Activated CD4-positive, alpha-beta memory T cell treated with anti-CD3 and anti-CD28 coated beads, Interleukin-2, amount 10 ng/mL, durations not matched to agents 7 days and 5 days (primary cell): Measurements from ENCODE around the gene LZTS2. TPM values are rescaled to one million over a fixed set of nuclear protein-coding genes. Genes with fewer than 3 reads are reported as not detected.

Source experiments
- CTCF ChIA-PET: fragments of 350-600 bp; sonication (Branson Sonifier 250); formaldehyde crosslinking; loops from one replicate; lab custom pipeline; 2021; ENCODE audit warnings: antibody characterized with exemption, inconsistent platforms; lab: Charles Lee
- POLR2A ChIA-PET: fragments of 350-600 bp; sonication (Branson Sonifier 250); formaldehyde crosslinking; loops from one replicate; lab custom pipeline; 2021; ENCODE audit warnings: antibody characterized with exemption; lab: Charles Lee
- DNase-seq: peaks from one replicate; pipeline ENCODE4 v3.0.0-alpha.2; 2020
- H3K27ac Mint-ChIP-seq: one replicate; pipeline ENCODE4 v1.8.0; 2021; ENCODE audit warnings: mild to moderate bottlenecking, mixed read lengths
- H3K27me3 Mint-ChIP-seq: one replicate; pipeline ENCODE4 v1.8.0; 2021; ENCODE audit warnings: mixed read lengths
- H3K36me3 Mint-ChIP-seq: one replicate; pipeline ENCODE4 v1.8.0; 2021; ENCODE audit warnings: low read depth, mixed read lengths
- H3K4me1 Mint-ChIP-seq: one replicate; pipeline ENCODE4 v1.8.0; 2021; ENCODE audit warnings: mixed read lengths
- H3K4me3 Mint-ChIP-seq: one replicate; pipeline ENCODE4 v1.8.0; 2021; ENCODE audit warnings: mild to moderate bottlenecking, mixed read lengths
- H3K9me3 Mint-ChIP-seq: one replicate; pipeline ENCODE4 v1.8.0; 2021; ENCODE audit warnings: mixed read lengths
- total RNA-seq, 2 experiments: library from RNA; stranded (reverse); gene quantifications; one replicate each; pipeline ENCODE4 v1.2.3, GENCODE V29; 2021

The LZTS2 gene
- total RNA-seq, 2 experiments from 2014 or later = 17.3 to 18.5 TPM

DNA sequence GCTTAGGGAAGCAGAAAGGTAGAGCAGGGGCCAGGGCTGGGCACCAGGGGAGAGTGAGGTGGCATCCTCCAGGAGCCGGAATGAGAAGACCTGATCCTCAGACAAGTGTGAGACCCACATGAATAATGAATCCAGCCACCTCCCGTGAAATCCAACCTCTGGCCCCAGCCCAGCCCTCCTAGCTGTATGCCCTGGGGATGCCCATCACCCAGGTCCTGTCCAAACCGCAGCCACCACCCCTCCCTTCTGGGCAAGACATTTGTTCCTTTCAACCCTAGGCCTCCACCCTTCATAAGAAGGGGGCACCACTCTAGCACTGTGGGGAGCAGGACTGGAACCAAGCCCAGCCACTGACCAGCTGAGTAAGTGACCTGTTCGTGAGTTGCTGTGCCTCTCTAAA is 21.6 kb downstream of the LZTS2 start:
- Mint-ChIP-seq H3K4me1 (peaks cover 5% of the 10 kb centered on the region), H3K36me3 (no peaks in the 10 kb centered on the region), H3K4me3 (no peak overlapping the region), H3K27me3 (peaks cover 25% of the 10 kb centered on the region), H3K9me3 (no peaks in the 10 kb centered on the region), H3K27ac (no peak overlapping the region)
- DNase-seq = no peak
- CTCF ChIA-PET = interaction anchor here (1.7 kb wide), 1 partner anchor 23 kb away, joined by 4 read pairs; no protein-coding TSS in a partner anchor
- POLR2A ChIA-PET = no interaction called here

DNA sequence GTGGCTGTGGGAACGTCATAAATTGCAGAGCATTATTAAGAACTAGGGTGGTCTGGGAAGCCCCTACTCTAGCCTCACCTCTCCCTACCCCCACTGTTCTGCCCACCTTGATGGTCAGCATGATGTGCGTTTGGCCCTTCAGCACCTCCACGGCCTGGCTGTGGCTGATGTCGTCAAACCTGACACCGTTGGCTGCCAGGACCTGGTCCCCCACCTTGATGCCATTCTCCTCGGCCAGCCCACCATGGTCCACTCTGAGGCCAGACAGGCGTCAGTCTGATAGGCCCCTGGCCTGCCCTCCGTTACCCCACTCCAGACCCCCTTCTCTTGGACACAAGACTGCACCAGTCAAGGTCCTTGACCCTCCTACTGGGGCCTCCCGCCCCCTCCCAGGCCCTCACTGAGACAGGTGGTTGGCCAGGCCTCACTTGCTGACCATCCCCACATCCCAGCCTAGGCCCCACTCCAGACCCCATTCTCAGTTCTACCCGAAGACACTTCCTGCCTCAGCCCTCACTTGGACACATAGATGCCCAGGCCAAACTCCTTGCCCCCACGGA is 22.2 kb downstream of the LZTS2 start:
- peaks cover 5% of the 10 kb centered on the region for H3K4me1 Mint-ChIP-seq
- H3K4me3 Mint-ChIP-seq = no peak overlapping the region
- no peaks in the 10 kb centered on the region for H3K36me3 Mint-ChIP-seq
- no peak overlapping the region for H3K27ac Mint-ChIP-seq
- POLR2A ChIA-PET = no interaction called here
- DNase-seq = no peak
- H3K27me3 Mint-ChIP-seq = peaks cover 19% of the 10 kb centered on the region
- CTCF ChIA-PET = interaction anchor here (1.7 kb wide), 1 partner anchor 24 kb away, joined by 4 read pairs; no protein-coding TSS in a partner anchor
- no peaks in the 10 kb centered on the region for H3K9me3 Mint-ChIP-seq

DNA sequence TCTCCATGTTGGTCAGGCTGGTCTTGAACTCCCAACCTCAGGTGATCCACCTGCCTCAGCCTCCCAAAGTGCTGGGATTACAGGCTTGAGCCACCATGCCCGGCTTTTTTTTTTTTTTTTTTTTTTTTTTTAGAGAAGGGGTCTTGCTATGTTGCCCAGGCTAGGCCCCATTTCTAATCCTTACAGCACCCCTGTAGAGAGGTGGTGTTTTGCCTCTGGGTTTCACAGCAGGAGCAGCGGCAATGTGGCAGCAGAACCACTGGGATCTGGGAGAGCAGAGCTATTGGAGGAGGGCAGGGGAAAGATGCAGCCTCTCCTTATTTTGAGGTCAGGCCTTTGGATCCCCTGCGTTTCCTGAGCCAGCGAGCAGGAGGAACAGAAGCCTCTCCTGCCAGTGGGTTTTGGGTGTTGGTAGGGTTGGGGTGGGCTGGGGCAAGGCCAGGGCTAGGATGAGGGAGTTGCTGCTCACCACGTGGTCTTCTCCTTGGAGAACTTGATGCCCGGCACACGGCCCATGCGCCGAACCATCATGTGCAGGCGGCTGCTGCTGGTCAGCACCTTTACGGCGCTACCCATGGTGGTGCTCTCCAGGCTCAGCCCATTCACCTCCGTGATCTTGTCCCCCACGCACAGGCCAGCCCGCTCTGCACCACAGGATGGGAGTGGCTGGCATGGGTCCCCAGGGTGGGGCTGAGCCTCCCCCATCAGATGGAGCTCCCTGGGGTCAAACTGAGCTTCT is 23.5 kb downstream of the LZTS2 start:
- peaks cover 5% of the 10 kb centered on the region for H3K4me1 Mint-ChIP-seq
- POLR2A ChIA-PET = no interaction called here
- CTCF ChIA-PET = interaction anchor here (1.7 kb wide), 1 partner anchor 25 kb away, joined by 4 read pairs; no protein-coding TSS in a partner anchor
- no peak overlapping the region for H3K27ac Mint-ChIP-seq
- no peak for DNase-seq
- H3K9me3 Mint-ChIP-seq = no peaks in the 10 kb centered on the region
- no peak overlapping the region for H3K4me3 Mint-ChIP-seq
- H3K27me3 Mint-ChIP-seq = peaks cover 19% of the 10 kb centered on the region
- H3K36me3 Mint-ChIP-seq = no peaks in the 10 kb centered on the region

DNA sequence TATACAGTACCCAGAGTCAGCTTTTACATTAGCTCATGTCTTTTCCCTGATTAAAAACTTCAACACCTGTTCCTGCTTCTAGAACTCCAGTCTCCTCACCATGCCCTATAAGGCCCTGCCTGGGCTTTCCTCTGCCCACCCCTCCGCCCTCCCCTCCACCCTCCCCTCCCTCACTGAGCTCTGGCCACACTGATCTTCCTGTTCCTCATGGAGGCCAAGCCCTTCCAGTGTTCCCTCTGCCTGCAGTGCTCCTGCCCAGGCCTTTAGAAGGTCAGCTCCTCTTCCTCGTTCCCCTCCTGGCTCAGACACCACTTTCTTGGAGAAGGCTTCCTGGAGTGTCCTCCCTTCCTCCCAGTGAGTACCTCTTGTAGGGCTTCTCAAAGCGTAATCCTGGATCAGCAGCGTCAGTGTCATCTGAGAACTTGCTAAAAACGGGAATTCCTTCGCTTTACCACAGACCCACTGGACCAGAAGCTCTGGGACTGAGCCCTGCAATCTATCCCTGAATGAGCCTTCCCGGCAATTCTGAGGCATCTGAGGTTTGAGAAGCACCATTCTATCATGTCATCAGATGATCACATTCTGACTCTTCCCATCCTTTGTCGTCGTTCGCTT is 27.6 kb downstream of the LZTS2 start:
- DNase-seq = no peak
- H3K27ac Mint-ChIP-seq = no peak overlapping the region
- POLR2A ChIA-PET = interaction anchor here (2.2 kb wide), 1 partner anchor 16 kb away, joined by 7 read pairs; no protein-coding TSS in a partner anchor

DNA sequence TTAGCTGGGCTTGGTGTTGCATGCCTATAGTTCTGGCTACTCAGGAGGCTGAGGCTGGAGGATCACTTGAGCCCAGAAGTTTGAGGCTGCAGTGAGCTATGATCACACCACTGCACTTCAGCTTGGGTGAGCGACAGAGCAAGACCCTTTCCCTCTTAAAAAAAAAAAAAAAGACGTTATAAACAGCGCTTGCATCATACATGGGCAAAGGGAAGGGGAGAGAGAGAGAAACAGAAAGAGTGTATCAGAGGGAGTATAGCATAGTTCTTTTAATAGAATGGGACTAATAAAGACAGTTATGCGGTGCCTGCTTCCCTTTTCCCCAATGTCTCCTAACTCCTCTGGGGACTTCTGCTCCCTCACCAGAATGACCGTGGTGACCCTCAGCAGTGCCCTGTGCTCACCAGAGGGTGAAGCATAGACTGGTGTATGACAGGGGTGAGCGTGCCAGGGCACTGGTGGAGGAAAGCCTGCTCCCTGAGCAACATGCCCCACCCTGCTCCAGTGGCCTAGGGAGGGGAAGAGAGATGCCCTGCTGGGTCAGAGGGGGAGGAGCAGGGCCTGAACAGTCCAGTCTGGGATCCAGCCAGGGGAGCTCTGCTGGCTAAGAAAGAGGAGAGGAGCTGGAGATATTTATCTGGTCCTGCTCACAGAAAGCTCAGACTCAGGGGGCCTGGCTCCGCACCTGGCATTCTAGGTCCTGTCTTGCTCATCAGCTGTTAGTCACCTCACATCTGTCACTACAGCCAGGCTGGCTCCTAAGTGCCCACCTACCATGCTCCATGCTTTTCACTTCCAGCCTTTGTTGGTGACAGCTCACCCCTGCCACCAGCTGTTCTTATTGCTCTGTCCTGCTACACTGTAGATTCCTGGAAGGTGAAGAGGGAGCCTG is 29.1 kb downstream of the LZTS2 start:
- H3K4me1 Mint-ChIP-seq = peaks cover 20% of the 10 kb centered on the region
- H3K9me3 Mint-ChIP-seq = no peaks in the 10 kb centered on the region
- no peak for DNase-seq
- no peak overlapping the region for H3K27ac Mint-ChIP-seq
- ChIA-PET POLR2A (interaction anchor here (1.2 to 4.6 kb wide), 2 partner anchors 13 to 30 kb away, joined by 4 to 25 read pairs; partner anchors contain the start of gene LZTS2), CTCF (interaction anchor here (0.6 to 8.6 kb wide), 5 partner anchors 12 to 58 kb away, joined by 3 to 120 read pairs (median 4); no protein-coding TSS in a partner anchor)
- H3K27me3 Mint-ChIP-seq = peaks cover 14% of the 10 kb centered on the region
- peaks cover 8% of the 10 kb centered on the region for H3K36me3 Mint-ChIP-seq
- H3K4me3 Mint-ChIP-seq = no peak overlapping the region

More for the DNA sequence above, 27.6 kb downstream of the LZTS2 start:
- Mint-ChIP-seq H3K36me3 (peaks cover under 1% of the 10 kb centered on the region), H3K27me3 (peaks cover 14% of the 10 kb centered on the region), H3K4me3 (no peak overlapping the region), H3K4me1 (peaks cover 5% of the 10 kb centered on the region), H3K9me3 (no peaks in the 10 kb centered on the region)
- CTCF ChIA-PET = interaction anchor here (0.6 to 8.6 kb wide), 5 partner anchors 11 to 115 kb away, joined by 3 to 120 read pairs (median 3); no protein-coding TSS in a partner anchor

DNA sequence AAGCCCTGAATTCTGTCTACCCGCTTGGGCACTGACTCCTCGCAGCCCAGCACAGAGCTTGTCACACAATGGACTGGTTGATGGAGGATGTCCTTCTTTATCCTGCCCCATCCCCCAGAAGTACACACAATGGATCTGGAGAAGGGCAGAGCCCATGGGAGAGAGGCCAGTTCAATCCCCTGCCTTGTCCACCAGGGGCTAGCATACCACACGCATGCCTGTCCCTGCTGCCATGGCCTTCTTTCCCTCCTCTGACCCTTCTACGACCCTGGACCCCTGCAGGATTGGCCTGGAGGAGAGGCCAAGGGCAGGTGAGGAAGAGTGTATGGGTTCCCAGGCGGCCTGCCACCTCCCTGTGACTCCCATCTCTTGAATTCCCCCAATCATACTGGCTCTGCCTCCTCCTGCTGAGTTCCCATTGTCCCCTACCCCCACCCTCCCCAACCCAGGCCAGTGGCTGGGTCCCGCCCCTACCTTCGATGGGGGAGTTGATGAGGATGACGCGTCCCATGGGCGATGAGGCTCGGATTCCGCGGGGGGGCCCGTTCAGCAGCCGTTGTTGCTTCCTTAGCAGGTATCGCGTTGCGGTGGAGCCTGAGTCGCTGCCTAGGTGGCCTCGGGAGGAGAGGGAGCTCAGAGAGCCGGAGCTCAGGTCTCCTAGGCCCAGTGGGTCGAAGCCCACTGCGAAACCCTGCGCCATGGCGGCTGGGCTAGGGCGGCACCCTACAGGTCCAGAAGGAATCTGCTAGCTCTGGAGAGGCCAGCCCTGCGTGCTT is 30.1 kb downstream of the LZTS2 start:
- Mint-ChIP-seq H3K9me3 (no peaks in the 10 kb centered on the region), H3K36me3 (peaks cover 13% of the 10 kb centered on the region), H3K4me1 (peaks cover 26% of the 10 kb centered on the region), H3K27me3 (peaks cover 14% of the 10 kb centered on the region), H3K27ac (no peak overlapping the region), H3K4me3 (no peak overlapping the region)
- DNase-seq = no peak
- ChIA-PET POLR2A (interaction anchor here (1.2 to 4.6 kb wide), 5 partner anchors 10 to 31 kb away, joined by 4 to 36 read pairs (median 25); partner anchors contain the start of genes KAZALD1 and LZTS2), CTCF (interaction anchor here (0.7 to 8.6 kb wide), 8 partner anchors 12 to 37 kb away, joined by 3 to 120 read pairs (median 8); no protein-coding TSS in a partner anchor)

DNA sequence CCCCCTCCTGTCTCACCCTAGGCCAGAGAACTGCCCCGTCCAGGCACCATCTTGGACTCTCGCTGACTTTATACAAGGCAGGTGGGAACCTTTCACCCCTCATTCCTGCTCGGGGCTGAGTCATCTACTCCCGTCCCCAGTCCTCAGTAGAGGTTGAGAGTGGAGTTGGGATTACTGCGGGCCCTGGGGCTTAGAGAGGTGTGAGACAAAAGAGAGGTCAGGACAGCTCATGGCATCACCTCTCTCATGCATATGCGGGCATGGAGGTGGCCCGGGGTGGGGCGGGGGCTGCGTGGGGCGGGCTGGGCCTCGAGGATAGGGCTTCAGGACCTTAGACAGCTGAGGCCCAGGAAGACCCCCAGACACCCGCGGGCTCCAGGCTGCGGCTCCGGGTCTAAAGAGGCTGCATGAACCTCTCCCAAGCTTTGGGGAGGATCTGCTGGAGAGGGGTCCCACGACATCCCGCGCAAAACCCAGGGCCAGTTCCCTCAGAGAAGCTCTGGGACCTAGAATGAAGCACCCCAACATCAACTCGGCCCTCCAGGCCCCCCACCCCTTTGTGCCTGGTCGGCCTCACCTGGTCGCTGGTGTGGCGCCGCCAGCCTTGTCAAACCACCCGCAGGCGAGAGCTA is 31.0 kb downstream of the LZTS2 start:
- no peak for DNase-seq
- peaks cover 14% of the 10 kb centered on the region for H3K27me3 Mint-ChIP-seq
- CTCF ChIA-PET = interaction anchor here (1.0 to 8.6 kb wide), 15 partner anchors 11 to 131 kb away, joined by 3 to 120 read pairs (median 6); partner anchors contain the start of gene KAZALD1
- H3K4me1 Mint-ChIP-seq = peaks cover 27% of the 10 kb centered on the region
- peaks cover 18% of the 10 kb centered on the region for H3K36me3 Mint-ChIP-seq
- POLR2A ChIA-PET = interaction anchor here (0.6 to 4.6 kb wide), 14 partner anchors 9 to 665 kb away, joined by 3 to 36 read pairs (median 6); partner anchors contain the start of genes KAZALD1 and SLF2
- no peaks in the 10 kb centered on the region for H3K9me3 Mint-ChIP-seq
- no peak overlapping the region for H3K27ac Mint-ChIP-seq
- peak overlapping the region; percentile 91 for H3K4me3 Mint-ChIP-seq

DNA sequence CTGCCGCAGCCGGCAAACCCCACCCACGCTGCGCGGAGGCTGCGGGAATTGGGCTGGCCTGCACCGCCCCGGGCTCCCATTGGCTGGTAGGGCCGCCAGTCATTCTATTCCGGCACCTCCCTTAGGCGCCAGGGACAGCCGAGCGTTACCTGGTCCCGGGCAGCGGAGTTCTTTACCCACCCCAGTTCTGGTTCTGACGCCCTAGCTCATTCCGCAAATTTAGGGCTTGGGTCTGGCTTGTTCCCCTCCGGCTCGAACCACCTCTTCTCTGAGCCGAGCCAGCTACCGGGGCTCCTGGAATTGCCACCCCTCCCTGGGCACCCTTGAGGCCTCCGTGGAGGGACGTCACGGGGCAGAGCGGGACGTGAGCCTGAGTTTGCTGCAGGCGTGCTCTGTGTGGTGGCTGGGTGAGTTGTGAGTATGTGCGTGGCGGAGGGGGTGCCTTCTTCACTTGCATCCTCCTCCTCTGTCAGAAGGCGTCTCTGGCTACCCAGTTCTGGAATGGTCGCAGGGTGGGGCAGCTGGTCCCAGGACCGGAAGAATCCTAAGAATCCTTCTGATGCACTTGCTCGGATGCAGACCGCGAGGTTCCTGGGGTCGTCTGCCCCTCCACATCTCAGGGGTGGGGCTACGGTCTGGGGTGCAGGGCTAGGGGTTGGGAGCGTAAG is 31.7 kb downstream of the LZTS2 start, which contains the start of the genes PDZD7 and SFXN3:
PDZD7 (minus strand) TSS at position 2 of the 668 bp plus-strand sequence. CDS start 910 bp downstream, outside the sequence.
SFXN3 (plus strand) TSS at position 107 of the 668 bp plus-strand sequence. CDS start 3,461 bp downstream, outside the sequence.
- Mint-ChIP-seq H3K27ac (peak within 1 kb of the TSS; percentile 96), H3K36me3 (peaks cover 25% of the 10 kb centered on the region), H3K4me1 (peaks cover 27% of the 10 kb centered on the region), H3K4me3 (peak within 1 kb of the TSS; percentile 91), H3K27me3 (peaks cover 14% of the 10 kb centered on the region), H3K9me3 (no peaks in the 10 kb centered on the region)
- CTCF ChIA-PET = interaction anchor here (1.0 to 8.6 kb wide), 16 partner anchors 11 to 130 kb away, joined by 3 to 120 read pairs (median 6); partner anchors contain the start of gene KAZALD1
- POLR2A ChIA-PET = interaction anchor here (0.6 to 4.6 kb wide), 14 partner anchors 8 to 664 kb away, joined by 3 to 36 read pairs (median 6); partner anchors contain the start of genes KAZALD1 and SLF2
- peak; percentile 97 for DNase-seq

DNA sequence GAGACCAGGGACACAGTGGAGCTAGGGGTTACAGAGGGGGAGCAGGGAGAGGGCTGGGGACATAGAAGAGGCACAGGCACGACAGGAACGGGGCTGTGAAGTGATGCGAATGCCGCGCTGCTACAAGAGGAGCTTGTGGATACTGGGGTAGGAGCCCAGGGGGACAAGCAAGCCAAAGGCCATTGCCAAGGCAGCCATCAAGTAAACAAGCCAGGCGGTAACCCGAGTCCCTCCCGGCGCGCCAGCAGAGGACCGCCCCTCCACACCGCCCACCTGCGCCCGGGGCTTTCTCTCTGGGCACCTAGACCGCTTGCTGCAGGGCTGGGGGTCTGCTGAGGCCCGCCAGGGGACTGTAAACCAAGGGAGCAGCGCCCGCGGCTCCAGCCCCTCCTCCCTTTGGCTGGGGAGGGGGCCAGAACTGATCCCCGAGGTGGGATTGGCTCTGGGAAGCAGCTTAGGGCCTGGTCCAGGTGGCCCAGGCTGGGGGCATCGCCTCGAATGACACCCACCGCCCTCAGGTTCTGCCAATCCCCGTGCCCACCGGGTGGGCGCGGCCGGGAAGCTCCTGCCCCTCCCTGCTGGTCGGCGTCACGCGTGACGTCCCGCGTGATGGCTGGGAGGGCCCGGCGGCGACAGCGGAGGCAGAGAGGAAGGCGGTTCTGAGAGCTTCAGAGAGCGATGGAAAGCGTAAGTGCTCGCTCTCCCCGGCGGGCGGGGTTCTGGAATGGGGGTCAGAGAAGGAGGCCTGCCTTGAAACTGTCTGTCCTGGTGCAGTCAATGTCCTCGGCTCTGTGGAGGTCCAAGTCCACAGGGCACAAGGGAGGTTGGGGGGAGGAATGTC is 32.4 kb downstream of the LZTS2 start:
- peaks cover 14% of the 10 kb centered on the region for H3K27me3 Mint-ChIP-seq
- no peaks in the 10 kb centered on the region for H3K9me3 Mint-ChIP-seq
- peak; percentile 87 for DNase-seq
- CTCF ChIA-PET = interaction anchor here (0.9 to 8.6 kb wide), 13 partner anchors 10 to 63 kb away, joined by 3 to 120 read pairs (median 6); partner anchors contain the start of gene KAZALD1
- peak overlapping the region; percentile 96 for H3K27ac Mint-ChIP-seq
- H3K4me3 Mint-ChIP-seq = peak overlapping the region; percentile 91
- H3K4me1 Mint-ChIP-seq = peaks cover 27% of the 10 kb centered on the region
- peaks cover 32% of the 10 kb centered on the region for H3K36me3 Mint-ChIP-seq
- POLR2A ChIA-PET = interaction anchor here (1.0 to 4.6 kb wide), 12 partner anchors 8 to 661 kb away, joined by 3 to 36 read pairs (median 8); partner anchors contain the start of genes KAZALD1 and SLF2
